NOMO-1 (cell line): Measurements from ENCODE around the gene FSTL5.

ENCODE experiments used
- DNase-seq, 2 experiments: peaks; one replicate each; lab custom pipeline; 2025; ENCODE audit not compliant: unreplicated experiment in 2 of 2; lab: John Stamatoyannopoulos, UW

The FSTL5 gene

DNA sequence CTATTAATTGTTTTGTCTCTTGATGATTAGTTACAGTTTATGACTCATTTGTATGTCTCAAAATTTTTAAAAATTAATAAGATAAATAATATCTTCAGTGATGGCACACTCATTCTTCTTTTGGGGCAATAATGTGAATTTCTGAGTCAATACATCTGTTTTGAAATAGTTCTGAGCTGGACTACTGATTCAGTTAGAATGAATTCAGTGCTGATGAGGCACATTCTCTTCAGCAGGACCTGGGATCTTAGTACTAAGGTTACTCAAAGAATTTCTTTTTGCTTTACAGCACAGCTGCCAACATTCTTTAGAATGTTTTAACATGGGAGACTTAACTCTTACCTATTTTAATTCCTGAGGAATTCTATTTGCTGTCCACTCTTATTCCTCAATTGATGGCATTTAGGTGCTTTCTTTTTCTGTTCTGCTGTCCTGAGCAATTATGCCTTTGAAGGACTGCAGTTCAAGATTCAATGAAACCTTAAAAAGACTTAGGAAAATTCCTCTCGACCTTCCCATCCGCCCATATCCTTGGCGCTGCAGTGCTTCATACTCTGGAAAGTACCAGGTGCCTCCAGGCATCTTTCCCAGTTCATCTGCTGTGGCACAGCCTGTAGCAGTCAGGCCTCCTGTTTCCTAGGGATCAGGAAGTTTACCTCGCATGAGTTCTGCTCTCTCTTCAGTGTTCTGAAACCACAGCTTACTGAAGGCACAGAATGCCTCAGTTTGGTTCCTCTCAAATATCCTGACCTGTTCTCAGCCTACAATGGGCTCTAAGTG is 213.7 kb downstream of the FSTL5 start:
- DNase-seq, result no peak

DNA sequence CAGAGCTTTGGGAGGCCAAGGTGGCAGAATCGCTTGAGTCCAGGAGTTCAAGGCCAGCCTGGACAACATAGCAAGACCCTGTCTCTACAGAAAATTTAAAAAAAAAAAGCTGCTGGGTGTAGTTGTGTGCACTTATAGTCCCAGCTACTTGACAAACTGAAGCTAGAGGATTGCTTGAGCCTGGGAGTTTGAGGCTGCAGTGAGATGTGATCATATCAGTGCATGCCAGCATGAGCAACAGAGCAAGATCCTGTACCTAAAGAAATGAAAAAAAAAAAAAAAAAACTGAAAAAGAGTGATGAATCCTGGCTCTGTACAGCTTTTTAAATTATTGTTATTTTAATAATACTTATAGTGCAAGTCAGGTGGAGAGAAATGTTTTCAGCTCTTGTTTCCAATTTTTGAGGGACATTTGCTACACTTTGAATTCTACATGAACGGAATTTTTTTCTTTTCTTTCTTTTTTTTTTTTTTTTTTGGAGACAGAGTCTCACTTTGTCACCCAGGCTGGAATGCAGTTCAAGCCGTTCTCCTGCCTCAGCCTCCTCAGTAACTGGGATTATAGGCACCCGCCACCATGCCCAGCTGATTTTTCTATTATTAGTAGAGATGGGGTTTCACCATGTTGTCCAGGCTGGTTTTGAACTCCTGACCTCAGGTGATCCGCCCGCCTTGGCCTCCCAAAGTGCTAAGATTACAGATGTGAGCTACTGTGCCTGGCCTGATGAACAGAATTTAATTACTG is 215.6 kb downstream of the FSTL5 start:
- DNase-seq, result no peak

DNA sequence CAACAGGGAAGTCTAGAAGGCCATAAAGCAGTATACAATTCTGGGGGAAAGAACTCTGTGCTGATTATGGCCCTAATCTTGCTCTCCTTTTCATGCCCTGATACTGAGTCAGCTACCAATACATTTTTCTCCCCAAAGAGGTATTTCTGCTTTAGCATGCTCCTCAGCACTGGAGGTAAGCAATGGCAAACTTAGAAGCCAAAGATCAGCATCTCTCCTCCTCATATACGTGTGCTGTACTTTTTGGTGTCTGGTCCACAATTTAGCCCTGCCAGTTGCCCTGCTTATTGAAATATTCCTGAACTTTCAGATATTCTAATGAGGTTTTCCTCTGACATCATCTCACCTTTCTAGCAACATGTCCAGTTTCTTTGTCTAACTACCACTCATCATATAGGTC is 226.2 kb downstream of the FSTL5 start:
- DNase-seq, result no peak

- DNase-seq, result no peak
These were observed 226.9 kb downstream of the FSTL5 start for GRCh38 chr4:161936625-161937550.

- no peak for DNase-seq
These were observed 232.7 kb downstream of the FSTL5 start for GRCh38 chr4:161931089-161931488.

- no peak for DNase-seq
These were observed 233.8 kb downstream of the FSTL5 start for GRCh38 chr4:161929956-161930355.

DNA sequence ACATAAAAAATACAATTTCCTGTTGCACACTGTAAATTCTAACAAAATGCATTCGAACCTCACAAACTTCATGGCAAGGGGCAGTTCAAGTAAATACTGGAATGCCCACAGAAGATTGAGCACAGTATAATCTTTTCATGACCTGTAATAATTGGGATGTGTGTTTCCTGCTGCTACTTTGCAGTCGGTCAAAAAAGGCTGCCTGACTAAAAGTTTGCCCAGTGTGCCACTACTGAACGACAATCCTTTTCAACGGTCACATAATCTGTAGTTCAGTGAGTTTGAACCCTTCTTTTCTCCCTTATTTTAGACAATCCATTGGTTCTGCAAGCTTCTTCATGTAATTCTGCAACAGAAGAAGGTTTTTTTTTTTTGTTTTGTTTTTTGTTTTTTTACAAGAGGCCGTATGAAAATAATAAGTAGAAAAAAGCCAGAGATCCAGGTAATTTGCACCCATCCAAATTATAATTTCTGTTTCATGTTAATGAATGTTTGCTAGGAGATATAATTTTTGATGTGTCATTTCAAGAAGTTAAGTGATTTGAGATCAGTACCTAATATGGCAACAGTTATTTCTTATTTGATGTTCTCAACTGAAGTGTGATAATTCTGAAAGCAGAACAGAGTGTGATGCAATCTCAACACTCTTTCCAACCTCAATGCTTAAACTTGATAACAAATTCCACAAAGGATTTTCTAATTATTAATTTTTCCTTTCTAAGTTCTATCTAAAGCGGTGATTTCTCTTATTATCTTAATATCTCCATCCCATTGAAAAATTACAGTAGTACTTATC is 237.6 kb downstream of the FSTL5 start:
- DNase-seq, result no peak

DNA sequence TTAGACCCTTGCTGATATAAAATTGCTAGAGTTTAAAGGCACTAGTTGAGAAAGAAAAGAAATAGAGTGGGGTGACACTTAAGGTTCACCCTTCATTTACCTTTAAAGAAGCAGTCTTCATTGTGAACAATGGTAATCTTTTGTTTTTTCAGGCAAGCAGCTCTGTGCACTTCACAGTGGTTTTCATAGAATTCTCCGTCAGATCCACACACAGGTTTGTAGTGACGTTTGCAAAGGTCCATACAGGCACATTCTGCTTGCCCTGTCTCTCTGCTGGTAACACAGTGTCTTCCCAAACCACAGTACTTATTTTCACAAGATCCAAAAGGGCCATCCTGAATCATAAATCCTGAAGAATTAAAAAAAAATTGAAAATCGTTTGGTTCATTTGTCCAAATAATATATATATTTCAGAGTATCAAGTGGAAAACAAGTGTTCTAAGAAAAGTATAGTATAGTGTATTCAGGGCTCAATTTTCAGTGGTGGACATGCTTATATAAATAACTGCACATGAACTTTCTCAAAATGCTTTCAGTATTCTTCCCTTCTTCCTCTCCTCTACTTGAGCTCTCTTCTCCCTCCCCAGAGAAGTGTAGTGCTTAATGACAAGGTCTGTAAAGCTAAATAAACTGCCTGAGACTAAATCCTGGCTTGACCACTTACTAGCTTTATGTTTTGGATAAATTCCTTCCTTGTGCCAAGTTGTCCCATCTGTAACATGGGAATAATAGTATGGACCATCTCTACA is 243.3 kb downstream of the FSTL5 start:
- no peak for DNase-seq

DNA sequence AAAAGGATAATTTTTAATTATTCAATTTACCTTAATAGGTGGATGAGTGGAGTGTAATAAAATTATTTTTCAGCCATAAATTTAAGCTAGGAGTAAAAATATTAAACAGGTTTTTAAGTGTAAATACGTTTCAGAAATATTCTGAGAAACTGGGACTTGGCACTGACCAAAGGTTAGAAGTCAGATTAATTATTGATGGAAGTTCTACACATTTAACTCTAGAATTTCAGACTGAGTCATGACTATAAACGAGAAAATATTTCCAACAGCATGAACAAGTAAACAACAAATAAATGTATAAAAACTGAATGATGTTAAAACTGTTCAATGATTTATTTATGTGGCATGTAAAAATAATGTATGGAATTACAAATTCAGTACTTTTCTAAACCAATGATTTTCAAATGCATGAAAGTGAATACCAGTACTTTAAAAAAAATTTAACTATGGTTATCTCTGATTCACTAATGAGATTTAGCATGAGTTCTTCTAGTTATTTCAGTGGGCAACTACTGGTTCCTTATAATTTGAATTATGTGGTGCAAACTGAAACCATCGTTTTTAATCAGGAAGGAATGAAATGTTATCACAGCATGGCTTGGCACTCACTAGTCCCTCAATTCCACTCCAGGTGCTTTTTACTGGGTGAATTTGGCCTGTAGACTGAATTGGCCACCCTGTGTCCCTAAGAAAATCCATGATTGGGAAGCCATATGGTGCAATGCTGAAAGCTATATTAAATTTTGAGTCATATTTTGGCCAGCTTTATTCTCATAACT is 244.2 kb downstream of the FSTL5 start:
- no peak for DNase-seq

- no peak for DNase-seq
These were observed 247.8 kb downstream of the FSTL5 start for GRCh38 chr4:161916035-161916434.

GRCh38 chr4:161907590-161907955 is 256.2 kb downstream of the FSTL5 start:
- no peak for DNase-seq

DNA sequence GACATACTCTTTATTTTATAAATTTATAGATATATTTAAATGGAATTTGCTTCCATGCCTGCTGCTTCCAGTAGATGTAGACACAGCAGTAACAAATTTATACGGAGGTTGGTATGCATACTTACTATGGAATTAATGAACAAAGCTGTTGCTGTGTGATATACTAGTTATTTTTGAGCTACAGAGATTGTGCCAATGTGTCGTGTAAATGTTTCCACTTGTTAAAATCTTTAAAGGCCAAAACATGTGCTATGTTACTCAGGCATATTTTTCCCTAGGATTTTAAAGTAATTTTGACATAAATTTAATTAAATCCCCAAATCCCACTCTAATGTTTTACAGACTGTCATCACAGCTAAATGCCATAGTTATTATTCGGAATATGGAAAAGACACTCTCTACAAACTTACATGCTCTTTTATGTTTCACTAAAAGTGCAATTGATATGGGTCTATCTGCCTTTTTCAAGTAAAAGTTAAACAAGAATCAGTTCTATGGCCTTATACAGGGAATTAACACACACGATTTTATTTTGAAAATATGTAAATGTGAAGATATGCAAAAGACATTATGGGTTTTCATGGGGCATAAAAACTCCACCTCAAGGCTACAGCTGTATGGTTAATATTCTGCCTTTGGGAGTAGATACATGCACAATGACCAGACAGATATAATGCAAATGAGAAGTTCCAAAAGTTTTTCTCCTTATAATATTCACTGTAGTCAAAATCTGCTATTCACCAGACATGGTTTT is 256.8 kb downstream of the FSTL5 start:
- DNase-seq, result no peak

DNA sequence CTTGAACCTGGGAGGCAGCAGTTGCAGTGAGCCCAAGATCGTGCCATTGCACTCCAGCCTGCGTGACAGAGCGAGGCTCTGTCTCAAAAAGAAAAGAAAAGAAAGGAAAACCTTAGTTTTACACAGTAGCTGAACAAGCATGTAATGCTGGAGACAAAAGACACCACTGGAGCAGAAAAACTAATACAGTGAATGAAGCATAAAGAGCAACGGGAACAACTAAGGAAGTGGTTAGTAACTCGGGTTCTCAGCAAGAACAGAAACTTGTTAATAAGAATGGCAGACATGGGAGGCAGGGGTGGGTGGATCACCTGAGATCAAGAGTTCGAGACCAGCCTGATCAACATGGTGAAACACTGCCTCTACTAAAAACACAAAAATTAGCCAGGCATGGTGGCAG is 263.7 kb downstream of the FSTL5 start:
- DNase-seq, result no peak

GRCh38 chr4:161894493-161895167 is 269.2 kb downstream of the FSTL5 start:
- DNase-seq, result no peak

- DNase-seq, result no peak
These were observed 269.8 kb downstream of the FSTL5 start for GRCh38 chr4:161894014-161894413.

DNA sequence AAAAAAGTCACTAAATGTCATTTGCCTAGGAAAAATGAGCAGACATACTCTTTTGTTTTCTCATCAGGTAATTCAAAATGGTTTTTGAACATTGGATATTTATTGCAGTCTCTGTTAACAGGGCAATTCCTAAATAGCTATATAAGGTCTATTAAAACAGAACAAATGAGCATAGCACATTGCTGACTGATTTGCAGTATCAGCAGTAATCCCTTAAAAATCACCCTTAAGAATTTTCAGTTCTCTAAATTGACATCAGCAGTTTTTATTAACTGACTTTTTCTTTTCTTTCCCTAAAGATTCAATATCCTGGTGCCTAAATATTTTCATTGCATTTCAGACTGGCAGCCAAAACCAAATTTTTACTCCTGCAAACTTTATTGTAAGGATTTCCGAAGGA is 270.2 kb downstream of the FSTL5 start:
- no peak for DNase-seq

DNA sequence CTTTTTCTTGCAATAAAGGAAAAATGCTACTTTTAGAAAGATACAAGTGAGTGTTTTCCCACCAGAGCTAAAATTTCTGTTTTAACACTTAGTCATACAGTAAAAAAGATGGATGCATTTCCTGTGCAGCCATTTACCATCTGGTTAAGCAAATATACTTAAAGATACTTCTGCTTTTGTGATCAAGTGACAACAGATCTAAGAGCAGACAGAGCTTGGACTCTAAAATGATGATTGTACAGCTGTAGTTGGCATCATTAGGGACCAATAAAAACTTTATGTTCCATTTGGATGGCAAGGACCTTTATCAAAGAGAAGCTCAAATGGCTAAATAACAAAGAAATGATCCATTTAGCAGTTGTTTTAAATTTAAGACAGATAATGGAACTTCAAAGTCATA is 270.8 kb downstream of the FSTL5 start:
- no peak for DNase-seq

DNA sequence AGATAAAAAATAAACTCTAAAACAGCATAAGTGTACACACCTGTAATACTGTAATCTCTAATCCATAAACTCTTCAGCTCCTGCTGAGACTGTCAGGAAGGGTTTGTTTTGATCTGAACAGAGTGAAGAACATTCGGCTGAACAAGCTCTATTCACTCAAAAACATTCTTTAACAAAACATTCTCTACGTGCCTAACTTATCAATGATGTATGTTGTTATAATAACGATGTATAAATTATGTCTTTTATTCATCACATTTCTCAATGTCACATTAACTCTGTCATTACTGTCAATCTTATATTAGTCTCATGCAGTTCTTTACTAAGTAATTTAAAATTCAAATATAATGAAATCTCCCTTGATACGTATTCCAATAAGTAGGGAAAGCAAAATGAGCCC is 280.6 kb downstream of the FSTL5 start:
- no peak for DNase-seq
